Lung (tissue), 12 donors: ENCODE results near the gene TNS3. TPM values are rescaled to one million over a fixed set of nuclear protein-coding genes. Genes with fewer than 3 reads are reported as not detected.

Source experiments
- ATAC-seq: fragments of 200-7000 bp; cut with Tn5 transposase; one replicate; pipeline ENCODE4 v1.9.1; 2020; ENCODE audit warnings: moderate number of reproducible peaks; ENCODE audit not compliant: insufficient read depth, low FRiP score
- DNase-seq, 3 donors: peaks; one replicate each; pipeline ENCODE4 v3.0.0-alpha.2; 2013 to 2017
- H3K27ac ChIP-seq, 2 donors: one replicate each; pipeline ENCODE4 v1.5.1; 2013; ENCODE audit warnings: mild to moderate bottlenecking in 2 of 2, moderate library complexity in 2 of 2, control low read depth in 1 of 2, inconsistent platforms in 1 of 2, low read depth in 1 of 2, low read length in 1 of 2
- H3K27me3 ChIP-seq, 3 donors: one replicate each; pipeline ENCODE4 v1.5.1; 2013; ENCODE audit warnings: low read length in 2 of 3; ENCODE audit not compliant: control insufficient read depth in 3 of 3, insufficient read depth in 3 of 3
- H3K36me3 ChIP-seq, 4 donors: one replicate each; pipeline ENCODE4 v1.5.1; 2013; ENCODE audit warnings: low read length in 4 of 4, mild to moderate bottlenecking in 1 of 4, moderate library complexity in 1 of 4; ENCODE audit not compliant: control insufficient read depth in 4 of 4, insufficient read depth in 4 of 4
- H3K4me1 ChIP-seq, 5 donors: one replicate each; pipeline ENCODE4 v1.5.1; 2013; ENCODE audit warnings: low read length in 5 of 5, mild to moderate bottlenecking in 2 of 5, moderate library complexity in 1 of 5; ENCODE audit not compliant: control insufficient read depth in 5 of 5, insufficient read depth in 5 of 5
- H3K4me3 ChIP-seq: one replicate; pipeline ENCODE4 v1.5.1; 2013; ENCODE audit warnings: mild to moderate bottlenecking, control low read depth, moderate library complexity
- H3K9ac ChIP-seq, 2 donors: one replicate each; pipeline ENCODE4 v1.5.1; 2013; ENCODE audit warnings: low read length in 2 of 2, control low read depth in 1 of 2; ENCODE audit not compliant: insufficient read depth in 1 of 2
- H3K9me3 ChIP-seq, 4 donors: one replicate each; pipeline ENCODE4 v1.5.1; 2013; ENCODE audit warnings: low read length in 3 of 4, mild to moderate bottlenecking in 1 of 4, moderate library complexity in 1 of 4; ENCODE audit not compliant: control insufficient read depth in 4 of 4, insufficient read depth in 3 of 4
- CTCF ChIP-seq: IDR thresholded peaks from 2 replicates; pipeline ENCODE4 v1.5.1; 2012; ENCODE audit warnings: mild to moderate bottlenecking; ENCODE audit errors: control extremely low read depth, extremely low read depth
- WGBS, 2 donors: extraction: QIAGEN DNeasy Blood & Tissue Kit; methylation state at CpG; one replicate each; pipeline ENCODE4 v1.1.7; 2013; 5-methylcytosine and 5-hydroxymethylcytosine counted together
- polyA plus RNA-seq, 2 donors: library from polyadenylated mRNA; stranded (reverse); fragments of 200-250 nt; gene quantifications; one replicate each; pipeline ENCODE4 v1.2.1, GENCODE V29; 2013
- total RNA-seq, 2 donors: library from RNA; depleted of rRNA in 1 of 2; stranded (reverse); fragments of >200 nt in 1 of 2; gene quantifications; one replicate each; pipeline ENCODE4 v1.2.1, GENCODE V29; 2014 to 2021
- donor health status: control.
- donor health status: control.
- donor health status: Bipolar disorder and iron deficiency.
- donor health status: healthy.
- donor health status: DM: yes; HTN: yes; CAD: no.

Gene TNS3
- total and polyA plus RNA-seq, 4 donors: 23.8 to 140 (median 85.7) TPM

GRCh38 chr7:47318395-47319182, 263.3 kb downstream of the TNS3 start:
- no peak for ATAC-seq
- Histone ChIP-seq H3K4me3 (no peak overlapping the region), H3K36me3 (peaks cover 0 to 51% (median 25%) of the 10 kb centered on the region in 4 donors), H3K9me3 (peaks cover 0 to 3% (median 0%) of the 10 kb centered on the region in 4 donors), H3K4me1 (peaks cover 5 to 45% (median 22%) of the 10 kb centered on the region in 5 donors), H3K9ac (no peak overlapping the region), H3K27me3 (no peaks in the 10 kb centered on the region), H3K27ac (peak overlapping the region in 1 of 2 donors; percentile 54)
- WGBS, 2 donors: 82 to 91% methylated on average over 9 of the region's 9 CpGs
- no peak for DNase-seq
- no peak for TF ChIP-seq CTCF

GRCh38 chr7:47317487-47317886, 264.4 kb downstream of the TNS3 start:
- Histone ChIP-seq H3K9me3 (peaks cover 0 to 3% (median 0%) of the 10 kb centered on the region in 4 donors), H3K36me3 (peaks cover 0 to 40% (median 26%) of the 10 kb centered on the region in 4 donors), H3K9ac (no peak overlapping the region), H3K4me1 (peaks cover 7 to 42% (median 17%) of the 10 kb centered on the region in 5 donors), H3K4me3 (no peak overlapping the region), H3K27me3 (no peaks in the 10 kb centered on the region), H3K27ac (no peak overlapping the region)
- ATAC-seq: no peak
- 73 to 77% methylated on average over 2 of the region's 2 CpGs for WGBS, 2 donors
- TF ChIP-seq CTCF: no peak
- DNase-seq: no peak

GRCh38 chr7:47314728-47315607, 266.9 kb downstream of the TNS3 start:
- no peak for TF ChIP-seq CTCF
- Histone ChIP-seq H3K36me3 (peaks cover 0 to 38% (median 20%) of the 10 kb centered on the region in 4 donors), H3K4me1 (peaks cover 7 to 42% (median 15%) of the 10 kb centered on the region in 5 donors), H3K27me3 (no peaks in the 10 kb centered on the region), H3K4me3 (no peak overlapping the region), H3K9me3 (peaks cover 0 to 3% (median 0%) of the 10 kb centered on the region in 4 donors), H3K9ac (no peak overlapping the region), H3K27ac (peak overlapping the region; percentile 67 to 68)
- DNase-seq (peak; percentile 63 to 76 (median 64)), ATAC-seq (no peak)
- 66 to 81% methylated on average over 29 of the region's 29 CpGs for WGBS, 2 donors
